GM19193 (cell line): Measurements from ENCODE around the gene AXIN1.

ENCODE experiments used
- POLR2A ChIP-seq: IDR thresholded peaks from 4 replicates; pipeline ENCODE4 v1.6.1; 2011; ENCODE audit not compliant: insufficient read depth, insufficient read length; ENCODE audit errors: extremely low read depth

Gene AXIN1

GRCh38 chr16:266258-267164 is 86.0 kb downstream of the AXIN1 start:
- TF ChIP-seq POLR2A, result no peak

GRCh38 chr16:265711-266110 is 86.8 kb downstream of the AXIN1 start:
- TF ChIP-seq POLR2A, result no peak

- no peak for TF ChIP-seq POLR2A
These were observed 87.5 kb downstream of the AXIN1 start for GRCh38 chr16:265002-265529.

GRCh38 chr16:264440-264951 is 88.0 kb downstream of the AXIN1 start:
- TF ChIP-seq POLR2A, result no peak

GRCh38 chr16:263944-264343 is 88.6 kb downstream of the AXIN1 start:
- TF ChIP-seq POLR2A, result no peak

GRCh38 chr16:263182-263774 is 89.2 kb downstream of the AXIN1 start:
- no peak for TF ChIP-seq POLR2A

- TF ChIP-seq POLR2A, result no peak
These were observed 90.3 kb downstream of the AXIN1 start for GRCh38 chr16:262121-262745.

- no peak for TF ChIP-seq POLR2A
These were observed 91.4 kb downstream of the AXIN1 start for GRCh38 chr16:261031-261691.

GRCh38 chr16:260326-260725 is 92.2 kb downstream of the AXIN1 start:
- TF ChIP-seq POLR2A, result no peak

GRCh38 chr16:259814-260253 is 92.7 kb downstream of the AXIN1 start:
- no peak for TF ChIP-seq POLR2A

- no peak for TF ChIP-seq POLR2A
These were observed 93.3 kb downstream of the AXIN1 start for GRCh38 chr16:259226-259625.

- no peak for TF ChIP-seq POLR2A
These were observed 97.3 kb downstream of the AXIN1 start for GRCh38 chr16:255183-255582.

GRCh38 chr16:254461-254860 is 98.1 kb downstream of the AXIN1 start:
- no peak for TF ChIP-seq POLR2A

GRCh38 chr16:253833-254232 is 98.7 kb downstream of the AXIN1 start:
- TF ChIP-seq POLR2A, result no peak
